Measurements from ENCODE around the gene BFSP2.

Gene BFSP2

GRCh38 chr3:133418361-133418760 lies 18.5 kb downstream of the BFSP2 start:
- no peak for DNase-seq (ENCODE audit: low spot score)

GRCh38 chr3:133419151-133419909 lies 19.5 kb downstream of the BFSP2 start:
- DNase-seq (ENCODE audit: low spot score) = no peak

- DNase-seq (ENCODE audit: low spot score) = no peak
Measured at GRCh38 chr3:133424937-133425869, 25.3 kb downstream of the BFSP2 start.

- no peak for DNase-seq (ENCODE audit: low spot score)
Measured at GRCh38 chr3:133425898-133426297, 26.0 kb downstream of the BFSP2 start.

GRCh38 chr3:133426721-133427120 lies 26.9 kb downstream of the BFSP2 start:
- no peak for DNase-seq (ENCODE audit: low spot score)

DNA sequence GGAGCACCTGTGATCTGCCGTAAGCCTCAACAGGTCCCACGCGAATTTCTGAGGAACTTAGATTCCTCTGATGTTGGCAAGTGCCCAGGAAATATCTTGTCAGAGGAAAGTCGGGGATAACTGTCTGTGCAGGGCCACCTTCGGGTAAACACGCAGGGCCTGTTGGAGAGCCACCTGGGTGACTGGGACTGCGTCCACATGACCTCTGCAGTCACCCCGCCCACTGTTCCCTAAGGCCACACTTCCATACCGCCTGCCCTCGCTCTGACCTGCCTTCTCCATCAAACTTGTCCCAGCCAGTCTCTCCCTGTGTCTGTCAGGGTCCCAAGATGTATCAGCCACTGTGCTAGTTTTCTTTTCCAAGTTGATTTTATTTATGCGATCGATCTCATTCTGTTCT lies 28.7 kb downstream of the BFSP2 start:
- DNase-seq (ENCODE audit: low spot score) = no peak

- no peak for DNase-seq (ENCODE audit: low spot score)
Measured at GRCh38 chr3:133429063-133429462, 29.2 kb downstream of the BFSP2 start.

DNA sequence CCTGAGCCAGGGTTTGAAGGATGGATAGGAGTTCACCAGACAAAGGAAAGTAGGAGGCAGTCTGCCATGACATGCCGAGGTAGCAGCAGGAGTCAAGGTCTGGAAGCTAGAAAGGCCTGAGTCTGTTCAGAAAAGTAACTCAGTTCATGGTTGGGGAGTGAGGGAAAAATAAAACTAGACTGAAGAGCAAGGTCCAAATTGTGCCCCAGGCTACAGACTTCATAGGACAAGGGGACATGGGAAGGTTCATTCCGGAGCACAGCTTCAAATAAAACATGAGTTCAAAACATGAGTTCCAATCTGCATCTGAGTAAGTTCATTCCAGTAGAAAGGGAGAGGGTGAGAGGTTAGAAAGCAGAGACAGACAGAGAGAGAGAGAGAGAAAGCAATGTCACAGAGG lies 39.7 kb downstream of the BFSP2 start:
- DNase-seq (ENCODE audit: low spot score) = no peak

GRCh38 chr3:133440652-133441051 lies 40.8 kb downstream of the BFSP2 start:
- DNase-seq (ENCODE audit: low spot score) = no peak

DNA sequence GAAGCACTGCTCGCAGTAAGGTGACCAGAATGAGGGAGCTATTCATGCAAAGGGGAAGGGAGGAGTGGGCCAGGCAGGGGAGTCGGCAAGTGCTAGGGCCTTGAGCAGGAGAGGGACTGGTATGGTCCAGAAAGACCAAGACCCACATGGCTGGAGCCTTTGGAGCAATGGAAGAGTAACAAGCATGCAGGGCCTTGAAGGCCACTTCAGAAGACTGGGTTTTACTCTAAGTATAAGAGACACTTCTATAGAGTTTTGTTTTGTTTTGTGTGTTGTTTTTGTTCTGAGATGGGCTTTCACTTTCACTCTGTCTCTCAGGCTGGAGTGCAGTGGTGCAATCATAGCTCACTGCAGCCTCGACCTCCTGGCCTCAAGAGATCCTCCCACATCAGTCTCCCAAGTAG lies 42.0 kb downstream of the BFSP2 start:
- DNase-seq (ENCODE audit: low spot score) = no peak

- DNase-seq (ENCODE audit: low spot score) = no peak
Measured at GRCh38 chr3:133442518-133442917, 42.7 kb downstream of the BFSP2 start.

- no peak for DNase-seq (ENCODE audit: low spot score)
Measured at GRCh38 chr3:133443649-133444422, 44.0 kb downstream of the BFSP2 start.

- DNase-seq (ENCODE audit: low spot score) = no peak
Measured at GRCh38 chr3:133444423-133444774, 44.5 kb downstream of the BFSP2 start.

- no peak for DNase-seq (ENCODE audit: low spot score)
Measured at GRCh38 chr3:133445108-133445507, 45.3 kb downstream of the BFSP2 start.

GRCh38 chr3:133447750-133448477 lies 48.1 kb downstream of the BFSP2 start:
- DNase-seq (ENCODE audit: low spot score) = no peak

DNA sequence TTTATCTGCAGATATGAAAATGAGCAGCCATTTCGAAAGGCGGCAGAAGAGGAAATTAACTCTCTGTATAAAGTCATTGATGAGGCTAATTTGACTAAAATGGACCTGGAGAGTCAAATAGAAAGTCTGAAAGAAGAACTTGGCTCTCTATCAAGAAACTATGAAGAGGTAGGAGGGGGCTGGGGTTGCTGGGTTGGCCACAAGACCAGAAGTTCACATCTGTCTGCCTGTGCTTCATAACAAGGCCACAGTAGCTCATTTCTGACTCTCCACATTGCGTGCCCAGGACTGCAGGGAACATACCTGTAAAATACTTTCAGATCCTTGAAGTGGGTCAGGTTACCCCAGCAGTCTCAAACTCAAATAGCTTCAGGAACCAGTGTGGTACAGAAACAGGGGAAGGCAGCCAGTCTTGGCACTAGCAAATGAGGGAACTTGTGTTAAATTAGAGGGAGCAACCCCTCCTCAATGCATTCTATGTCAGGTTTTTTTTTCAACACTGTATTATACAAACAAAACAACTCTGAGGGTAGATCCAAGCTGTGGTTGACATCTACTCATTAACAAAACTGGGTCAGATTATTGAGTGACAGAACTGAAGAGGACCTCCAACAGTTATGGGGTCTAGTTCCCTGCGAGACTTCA lies 48.7 kb downstream of the BFSP2 start:
- DNase-seq (ENCODE audit: low spot score) = no peak

DNA sequence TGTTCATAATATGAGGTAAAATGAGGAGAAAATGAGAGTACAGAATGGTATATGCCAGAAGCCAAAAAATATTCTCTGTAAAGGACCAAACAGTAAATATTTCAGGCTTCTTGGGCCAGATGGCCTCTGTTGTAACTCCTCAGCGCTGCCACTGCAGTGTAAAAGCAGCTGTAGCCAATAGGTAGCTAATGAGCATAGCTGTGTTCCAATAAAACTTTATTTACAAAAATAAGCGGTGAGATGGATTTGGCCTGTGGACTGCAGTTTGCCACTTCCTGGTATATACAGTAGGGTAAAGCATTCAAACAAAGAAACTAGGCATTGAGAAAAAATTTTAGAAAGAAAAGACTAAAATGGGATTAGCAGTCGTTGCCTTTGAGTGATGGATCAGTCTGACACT lies 51.5 kb downstream of the BFSP2 start:
- no peak for DNase-seq (ENCODE audit: low spot score)

- no peak for DNase-seq (ENCODE audit: low spot score)
Measured at GRCh38 chr3:133452641-133453319, 52.9 kb downstream of the BFSP2 start.

DNA sequence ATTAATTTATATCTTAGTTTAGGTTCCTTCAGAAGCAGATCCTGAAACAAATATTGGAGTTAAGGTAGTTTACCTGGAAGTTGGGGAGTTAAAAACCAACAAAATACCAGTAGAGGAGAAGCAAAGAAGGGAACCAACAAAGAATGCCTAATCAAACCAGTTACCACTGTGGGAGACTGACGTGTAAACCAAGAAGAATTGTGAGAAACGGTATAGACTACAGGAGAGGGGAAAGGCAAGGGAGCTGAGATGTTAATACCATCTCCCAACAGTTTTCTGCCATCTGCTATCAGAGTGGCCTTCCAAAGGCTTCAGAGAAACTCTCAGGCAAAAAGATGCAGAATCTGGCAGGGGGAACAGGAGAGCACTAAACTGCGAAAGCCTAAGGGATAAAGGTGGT lies 53.5 kb downstream of the BFSP2 start:
- no peak for DNase-seq (ENCODE audit: low spot score)

DNA sequence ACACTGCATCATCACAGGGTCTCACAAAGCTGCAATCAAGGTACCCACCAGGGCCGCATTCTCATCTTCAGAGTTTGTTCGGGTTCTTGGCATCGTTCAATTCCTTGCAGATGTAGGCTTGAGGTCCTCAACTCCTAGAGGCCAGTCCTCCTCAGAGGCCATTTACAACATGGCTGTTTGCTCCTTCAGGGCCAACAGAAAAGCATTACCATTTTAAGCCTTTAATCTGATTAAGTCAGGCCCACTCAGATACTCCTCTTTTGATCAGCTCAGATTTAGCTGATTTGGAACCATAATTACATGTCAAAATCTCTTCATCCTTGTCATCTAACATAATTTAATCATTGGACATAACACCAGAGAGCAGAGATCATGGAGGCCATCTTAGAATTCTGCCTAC lies 55.4 kb downstream of the BFSP2 start:
- DNase-seq (ENCODE audit: low spot score) = peak; percentile 63

DNA sequence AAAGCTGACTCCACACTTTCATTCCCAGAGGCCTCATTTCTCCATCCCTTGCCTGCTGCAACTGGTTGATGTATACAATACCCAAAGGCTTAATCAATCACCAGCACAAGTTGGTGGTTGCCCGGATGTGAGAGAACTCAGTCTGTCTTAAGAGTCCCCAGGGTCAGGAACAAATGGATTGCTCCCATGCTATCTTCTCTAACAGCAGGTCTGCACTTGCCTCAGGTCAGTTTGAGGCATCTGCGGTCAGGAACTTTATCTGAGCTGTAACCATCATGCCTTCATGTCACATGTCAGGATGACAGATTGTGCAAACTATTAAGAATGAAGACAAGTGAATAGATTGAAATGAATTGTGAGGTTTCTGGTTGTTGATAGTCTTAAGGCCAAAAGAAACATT lies 56.1 kb downstream of the BFSP2 start:
- DNase-seq (ENCODE audit: low spot score) = no peak

Data from D341Med (cell line).